Progenitor cell of endocrine pancreas (in vitro differentiated cells): ENCODE data around the gene ALPK3. TPM values are rescaled to one million over a fixed set of nuclear protein-coding genes. Genes with fewer than 3 reads are reported as not detected.

Source experiments
- DNase-seq: peaks from one replicate; pipeline ENCODE4 v3.0.0; 2021; ENCODE audit warnings: low spot score; ENCODE audit not compliant: unreplicated experiment
- H3K27ac Mint-ChIP-seq: 2 replicates; pipeline ENCODE4 v1.8.0; 2021; ENCODE audit warnings: mild to moderate bottlenecking, moderate library complexity, mixed read lengths
- H3K27me3 Mint-ChIP-seq: 2 replicates; pipeline ENCODE4 v1.8.0; 2021; ENCODE audit warnings: mixed read lengths
- H3K36me3 Mint-ChIP-seq: 2 replicates; pipeline ENCODE4 v1.8.0; 2022; ENCODE audit warnings: mixed read lengths; ENCODE audit not compliant: insufficient read depth
- H3K4me1 Mint-ChIP-seq: 2 replicates; pipeline ENCODE4 v1.8.0; 2021; ENCODE audit warnings: low read depth, mixed read lengths
- H3K4me3 Mint-ChIP-seq: 2 replicates; pipeline ENCODE4 v1.8.0; 2021; ENCODE audit warnings: low read depth, mild to moderate bottlenecking, moderate library complexity, mixed read lengths
- H3K9me3 Mint-ChIP-seq: 2 replicates; pipeline ENCODE4 v1.8.0; 2021; ENCODE audit warnings: low read depth, mixed read lengths
- CTCF ChIP-seq: fragments of 200-600 bp; sonication (generic); IDR thresholded peaks from one replicate; pipeline ENCODE4 v1.5.0; 2021; ENCODE audit warnings: antibody characterized with exemption, mild to moderate bottlenecking; ENCODE audit not compliant: unreplicated experiment
- total RNA-seq: library from RNA; stranded (reverse); gene quantifications from 2 replicates; pipeline ENCODE4 v1.2.1, GENCODE V29; 2021

ALPK3 gene
- total RNA-seq, 1 donor from 2014 or later: 122 TPM

GRCh38 chr15:84865074-84865569, 48.0 kb downstream of the ALPK3 start:
- no peak for DNase-seq
- no peak overlapping the region for H3K4me3 Mint-ChIP-seq

GRCh38 chr15:84868037-84868880, 51.1 kb downstream of the ALPK3 start:
- Mint-ChIP-seq H3K27ac (no peak overlapping the region), H3K36me3 (peaks cover 19% of the 10 kb centered on the region), H3K4me1 (no peaks in the 10 kb centered on the region), H3K9me3 (no peaks in the 10 kb centered on the region), H3K4me3 (no peak overlapping the region), H3K27me3 (no peaks in the 10 kb centered on the region)
- DNase-seq: no peak
- no peak for TF ChIP-seq CTCF

More at GRCh38 chr15:84865074-84865569, 48.0 kb downstream of the ALPK3 start:
- Mint-ChIP-seq H3K36me3 (peaks cover 22% of the 10 kb centered on the region), H3K9me3 (no peaks in the 10 kb centered on the region), H3K27me3 (no peaks in the 10 kb centered on the region), H3K4me1 (peaks cover 2% of the 10 kb centered on the region), H3K27ac (no peak overlapping the region)
- no peak for TF ChIP-seq CTCF

- TF ChIP-seq CTCF: no peak
- Mint-ChIP-seq H3K9me3 (no peaks in the 10 kb centered on the region), H3K4me1 (peaks cover 1% of the 10 kb centered on the region), H3K27ac (no peak overlapping the region), H3K36me3 (peaks cover 16% of the 10 kb centered on the region), H3K4me3 (no peak overlapping the region), H3K27me3 (no peaks in the 10 kb centered on the region)
- DNase-seq: no peak
Measured at GRCh38 chr15:84869510-84869909, 52.4 kb downstream of the ALPK3 start.

GRCh38 chr15:84871428-84871985, 54.4 kb downstream of the ALPK3 start:
- DNase-seq: no peak
- peak; percentile 11 for TF ChIP-seq CTCF
- no peak overlapping the region for H3K4me3 Mint-ChIP-seq

GRCh38 chr15:84872009-84872910, 55.1 kb downstream of the ALPK3 start:
- peaks cover 8% of the 10 kb centered on the region for H3K4me1 Mint-ChIP-seq
- H3K9me3 Mint-ChIP-seq: no peaks in the 10 kb centered on the region
- no peak overlapping the region for H3K4me3 Mint-ChIP-seq
- H3K27ac Mint-ChIP-seq: peak overlapping the region; percentile 49
- DNase-seq: no peak
- H3K27me3 Mint-ChIP-seq: no peaks in the 10 kb centered on the region
- H3K36me3 Mint-ChIP-seq: peaks cover 8% of the 10 kb centered on the region
- no peak for TF ChIP-seq CTCF

More at GRCh38 chr15:84871428-84871985, 54.4 kb downstream of the ALPK3 start:
- Mint-ChIP-seq H3K4me1 (peaks cover 8% of the 10 kb centered on the region), H3K27me3 (no peaks in the 10 kb centered on the region), H3K36me3 (peaks cover 8% of the 10 kb centered on the region), H3K27ac (peak overlapping the region; percentile 49), H3K9me3 (no peaks in the 10 kb centered on the region)
